AG09309 (cell line): ENCODE data around the gene DDX4.
"Not testable (repeated sequence)": the region's sequence is repeated elsewhere in the genome, so short reads cannot be mapped to it uniquely, and the experiment has no call there.

Source experiments
- DNase-seq: peaks from one replicate; pipeline ENCODE4 v3.0.0-alpha.2; 2010; ENCODE audit warnings: low read depth
- H3K4me3 ChIP-seq: 2 replicates; pipeline ENCODE4 v1.5.1; 2011; ENCODE audit warnings: mild to moderate bottlenecking, low read depth, low read length, moderate library complexity; ENCODE audit not compliant: control insufficient read depth
- TF ChIP-seq, protein P1 (sequence below): IDR thresholded peaks from 2 replicates; pipeline ENCODE4 v1.5.1; 2011; ENCODE audit warnings: mild to moderate bottlenecking, low read depth, low read length, inconsistent platforms; ENCODE audit not compliant: insufficient read depth, control insufficient read depth; ENCODE audit errors: missing control alignments

Gene DDX4

DNA sequence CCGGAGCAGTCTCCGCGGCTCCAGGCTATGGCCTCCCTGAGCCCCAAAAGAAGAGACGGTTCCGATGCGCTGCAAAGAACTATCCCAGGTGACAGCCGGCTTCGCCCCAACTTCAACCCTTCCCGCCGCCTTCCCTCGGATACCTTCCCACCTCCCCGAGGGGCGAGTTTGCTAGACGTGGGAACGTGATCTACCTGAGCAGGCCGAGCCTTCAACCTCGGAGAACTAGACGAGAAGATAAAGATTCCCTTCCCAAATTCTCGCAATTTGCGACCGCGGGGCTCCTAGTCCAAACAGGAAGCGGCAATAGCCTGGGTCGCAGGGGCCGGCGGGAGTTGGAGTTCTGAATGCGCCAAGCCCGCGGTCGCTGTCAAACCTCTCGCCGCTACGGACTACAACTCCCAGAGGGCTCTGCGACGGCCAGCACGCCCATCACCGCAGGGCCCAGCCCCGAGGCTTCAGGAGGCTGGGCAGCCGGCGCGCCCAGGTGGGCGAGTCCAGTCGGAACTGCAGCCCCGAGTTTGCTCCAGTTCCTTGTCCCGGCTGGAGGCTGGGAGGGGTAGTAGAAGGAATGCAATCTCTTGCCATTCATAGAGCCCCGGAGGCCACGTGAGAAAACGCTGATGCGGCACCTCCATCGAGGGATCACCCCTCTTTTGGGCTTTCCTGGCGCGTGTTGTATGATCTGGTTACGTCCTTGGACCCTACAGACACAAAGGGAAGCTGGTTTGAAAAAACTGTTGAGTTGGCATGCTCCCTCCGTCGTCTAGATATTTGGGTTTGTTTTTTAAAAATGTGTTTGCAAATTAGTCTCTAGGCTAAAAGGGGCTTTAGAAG, 25.6 kb upstream of the DDX4 start, which contains the start of gene SLC38A9:
Gene SLC38A9, minus strand, starts transcription at position 302 of the 837 bp plus-strand sequence. CDS start 14,366 bp downstream, outside the sequence.
- peak within 1 kb of the TSS; percentile 88 for H3K4me3 ChIP-seq
- DNase-seq, result peak; percentile 57
- TF ChIP-seq, protein P1, sequence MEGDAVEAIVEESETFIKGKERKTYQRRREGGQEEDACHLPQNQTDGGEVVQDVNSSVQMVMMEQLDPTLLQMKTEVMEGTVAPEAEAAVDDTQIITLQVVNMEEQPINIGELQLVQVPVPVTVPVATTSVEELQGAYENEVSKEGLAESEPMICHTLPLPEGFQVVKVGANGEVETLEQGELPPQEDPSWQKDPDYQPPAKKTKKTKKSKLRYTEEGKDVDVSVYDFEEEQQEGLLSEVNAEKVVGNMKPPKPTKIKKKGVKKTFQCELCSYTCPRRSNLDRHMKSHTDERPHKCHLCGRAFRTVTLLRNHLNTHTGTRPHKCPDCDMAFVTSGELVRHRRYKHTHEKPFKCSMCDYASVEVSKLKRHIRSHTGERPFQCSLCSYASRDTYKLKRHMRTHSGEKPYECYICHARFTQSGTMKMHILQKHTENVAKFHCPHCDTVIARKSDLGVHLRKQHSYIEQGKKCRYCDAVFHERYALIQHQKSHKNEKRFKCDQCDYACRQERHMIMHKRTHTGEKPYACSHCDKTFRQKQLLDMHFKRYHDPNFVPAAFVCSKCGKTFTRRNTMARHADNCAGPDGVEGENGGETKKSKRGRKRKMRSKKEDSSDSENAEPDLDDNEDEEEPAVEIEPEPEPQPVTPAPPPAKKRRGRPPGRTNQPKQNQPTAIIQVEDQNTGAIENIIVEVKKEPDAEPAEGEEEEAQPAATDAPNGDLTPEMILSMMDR, result no peak

DNA sequence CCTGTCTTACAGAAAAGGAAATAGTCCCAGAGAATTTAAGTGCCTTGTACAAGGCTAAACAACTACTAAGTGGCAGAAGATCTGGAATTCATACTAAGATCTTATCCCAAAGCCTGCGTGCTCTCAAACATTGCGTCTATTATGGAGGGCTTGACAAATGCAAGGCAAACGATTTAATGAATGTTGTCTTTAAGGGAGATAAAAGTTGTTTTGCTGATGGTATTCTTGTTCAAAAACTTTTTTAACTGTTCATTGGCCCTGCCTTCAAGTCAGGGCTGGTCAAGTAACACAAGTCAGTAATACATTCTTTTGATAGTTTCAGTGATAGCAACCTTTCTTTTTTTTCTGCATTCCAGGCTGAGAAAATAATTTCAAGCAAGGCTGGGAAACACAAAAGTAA, 24.0 kb upstream of the DDX4 start:
- no peak overlapping the region for H3K4me3 ChIP-seq
- no peak for DNase-seq
- TF ChIP-seq, protein P1, result no peak

DNA sequence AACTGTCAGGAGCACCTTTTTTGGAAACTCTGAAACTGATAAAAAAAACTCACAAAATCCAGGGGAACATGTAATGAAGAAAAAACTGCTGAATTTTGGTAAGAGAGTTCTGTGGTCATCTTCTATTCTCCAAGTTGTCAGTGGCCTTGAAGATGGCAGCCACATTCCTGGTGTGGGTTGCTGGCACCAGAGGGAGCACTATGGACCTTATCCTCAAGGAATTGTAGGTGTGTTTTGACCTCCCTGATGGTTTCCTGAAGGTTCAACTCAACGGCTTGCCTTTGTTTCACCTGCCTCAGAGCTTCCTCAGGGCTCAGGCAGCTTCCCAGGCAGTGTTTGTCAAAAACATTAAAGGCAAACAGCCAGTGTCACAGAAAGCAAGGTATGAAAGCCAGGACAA, 23.5 kb upstream of the DDX4 start:
- TF ChIP-seq, protein P1, result no peak
- H3K4me3 ChIP-seq, result no peak overlapping the region
- DNase-seq, result no peak

DNA sequence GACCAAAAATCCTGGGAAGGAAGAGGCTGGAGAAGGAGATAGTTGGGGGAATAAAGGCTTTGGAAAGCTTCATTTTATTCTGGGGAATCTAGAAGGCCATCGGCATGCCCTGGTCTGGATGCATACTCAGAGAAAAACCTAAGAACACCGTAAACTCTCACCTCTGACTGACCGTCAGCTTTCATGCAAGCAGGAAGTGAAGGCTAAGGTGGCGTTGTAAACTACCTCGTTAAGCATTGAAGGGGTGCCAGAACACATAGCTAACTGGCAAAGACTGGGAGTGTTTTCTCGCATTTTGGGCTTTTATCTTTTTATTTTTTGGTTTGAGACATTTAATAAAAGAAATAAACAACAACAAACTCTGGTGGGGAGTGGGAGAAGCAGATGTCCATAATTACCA, 23.1 kb upstream of the DDX4 start:
- TF ChIP-seq, protein P1, result no peak
- DNase-seq, result no peak
- no peak overlapping the region for H3K4me3 ChIP-seq

DNA sequence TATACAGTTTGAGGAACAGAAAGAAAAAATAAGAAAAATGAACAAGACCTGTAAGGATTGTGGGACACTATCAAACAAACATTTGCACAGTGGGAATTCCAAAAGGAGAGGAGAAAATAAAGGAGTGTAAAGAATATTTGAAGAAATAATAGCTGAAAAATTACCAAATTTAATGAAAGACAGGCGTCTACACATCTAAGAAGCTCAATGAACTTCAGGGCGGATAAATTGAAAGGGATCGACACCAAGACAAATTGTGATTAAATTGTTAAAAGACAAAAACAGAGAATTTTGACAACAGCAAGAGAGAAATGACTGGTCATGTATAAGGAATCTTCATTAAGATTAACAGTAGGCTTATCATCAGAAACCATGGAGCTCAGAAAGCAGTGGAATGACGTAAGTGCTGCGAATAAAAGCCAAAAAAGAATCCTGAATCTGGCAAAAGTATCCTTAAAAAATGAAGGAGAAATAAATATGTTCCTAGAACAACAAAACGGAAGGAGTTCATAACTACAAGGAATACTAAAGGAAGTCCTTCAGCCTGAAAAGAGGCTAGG, 22.3 kb upstream of the DDX4 start:
- no peak for DNase-seq

DNA sequence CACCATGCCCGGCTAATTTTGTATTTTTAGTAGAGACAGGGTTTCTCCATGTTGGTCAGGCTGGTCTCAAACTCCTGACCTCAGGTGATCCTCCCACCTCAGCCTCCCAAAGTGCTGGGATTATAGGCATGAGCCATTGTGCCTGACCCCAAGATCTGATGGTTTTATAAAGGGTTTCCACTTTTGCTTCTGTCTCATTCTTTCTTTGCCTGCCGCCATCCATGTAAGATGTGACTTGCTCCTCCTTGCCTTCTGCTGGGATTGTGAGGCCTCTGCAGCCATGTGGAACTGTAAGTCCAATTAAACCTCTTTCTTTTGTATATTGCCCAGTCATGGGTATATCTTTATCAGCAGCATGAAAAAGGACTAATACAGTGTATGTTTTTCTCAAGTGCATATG, 18.8 kb upstream of the DDX4 start:
- not testable (repeated sequence) for H3K4me3 ChIP-seq, DNase-seq

More for the DNA sequence above, 22.3 kb upstream of the DDX4 start:
- no peak overlapping the region for H3K4me3 ChIP-seq
- TF ChIP-seq, protein P1, result no peak

DNA sequence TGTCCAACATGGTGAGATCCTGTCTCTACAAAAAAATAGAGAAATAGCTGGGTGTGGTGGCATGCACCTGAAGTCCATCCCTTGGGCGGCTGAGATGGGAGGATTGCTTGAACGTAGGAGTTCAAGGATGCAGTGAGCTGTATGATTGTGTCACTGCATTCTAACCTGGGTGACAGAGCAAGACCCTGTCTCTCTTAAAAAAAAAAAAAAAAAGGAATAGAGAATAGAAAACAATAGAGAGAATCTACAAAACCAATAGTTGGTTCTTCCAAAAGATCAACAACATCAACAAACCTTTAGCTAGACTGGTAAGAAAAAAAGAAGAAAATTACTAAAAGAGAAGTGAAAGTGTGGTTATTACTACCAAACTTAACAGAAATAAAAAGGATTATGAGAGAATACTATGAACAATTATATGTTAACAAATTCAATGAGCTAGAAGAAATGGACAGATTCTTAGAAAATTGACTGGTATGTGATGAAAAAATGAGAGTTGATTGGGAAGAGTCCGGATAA, 17.6 kb upstream of the DDX4 start:
- no peak for DNase-seq
- TF ChIP-seq, protein P1, result no peak
- H3K4me3 ChIP-seq, result no peak overlapping the region
